NCI-H2081 (cell line): Measurements from ENCODE around the gene CEMIP2.

Experiments
- DNase-seq, 2 experiments: peaks; one replicate each; lab custom pipeline; 2025; lab: John Stamatoyannopoulos, UW

CEMIP2 gene

DNA sequence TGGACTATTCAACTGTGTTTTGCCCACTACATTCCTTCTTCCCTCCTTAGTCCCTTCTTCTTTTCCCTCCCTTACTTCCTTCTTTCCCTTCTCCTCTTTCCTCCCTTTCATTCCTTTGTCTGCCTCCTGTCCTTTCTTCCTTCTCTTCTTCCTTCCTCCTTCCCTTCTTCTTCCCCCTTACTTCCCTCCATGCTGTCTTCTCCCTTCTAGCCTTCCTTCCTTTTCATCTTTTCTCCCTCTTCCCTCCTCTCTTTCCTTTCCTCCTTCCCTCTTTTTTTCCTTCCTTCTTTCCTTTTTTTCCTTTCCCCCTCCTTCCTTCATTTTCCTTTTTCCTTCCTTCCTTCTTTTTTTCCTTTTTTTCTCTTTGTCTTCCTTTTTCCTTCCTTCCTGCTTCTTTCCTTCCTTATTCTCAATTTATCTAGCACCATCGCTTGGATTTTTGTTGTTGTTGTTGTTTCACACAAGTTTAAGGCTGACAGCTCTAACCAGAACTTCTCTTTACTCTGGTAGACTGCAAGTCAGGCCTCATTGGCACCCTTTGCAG is 123.4 kb downstream of the CEMIP2 start:
- no peak for DNase-seq

DNA sequence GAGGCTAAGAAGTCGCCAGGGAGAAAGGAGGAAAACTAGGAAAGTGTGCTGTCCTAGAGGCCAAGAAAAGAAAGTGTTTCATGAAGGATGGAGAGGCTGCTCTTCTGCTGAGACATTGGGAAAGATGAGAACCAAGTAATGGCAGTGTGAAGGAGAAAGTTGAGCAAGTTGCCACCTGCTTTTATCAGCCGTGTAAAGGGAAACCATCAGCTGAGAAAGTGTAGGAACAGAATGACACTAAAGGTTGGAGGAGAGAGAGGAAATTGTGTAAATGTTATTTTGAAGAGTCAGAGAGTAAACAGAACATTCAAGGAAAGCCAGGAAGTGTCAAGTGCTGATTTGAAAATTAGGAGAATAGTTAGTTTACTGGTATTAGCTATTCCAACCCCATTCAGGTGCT is 125.0 kb downstream of the CEMIP2 start:
- DNase-seq = no peak

DNA sequence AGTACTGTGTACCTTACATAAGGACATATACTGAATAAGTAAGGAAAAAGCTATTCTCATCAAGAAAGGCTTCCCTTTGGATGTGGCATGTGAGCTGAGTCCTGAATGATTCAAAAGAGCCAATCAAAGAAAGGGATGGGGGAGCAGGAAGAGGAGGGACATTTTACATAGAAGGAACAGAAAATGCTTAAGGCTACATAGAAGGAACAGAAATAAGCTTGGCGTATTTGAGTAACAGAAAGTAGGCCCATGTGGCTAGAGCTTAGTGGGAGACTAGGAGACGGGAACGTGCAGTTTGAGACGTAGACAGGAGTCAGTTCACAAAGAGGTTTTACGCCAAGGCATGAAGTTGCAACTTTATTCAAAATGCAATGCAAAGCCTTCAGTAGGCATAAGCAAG is 126.3 kb downstream of the CEMIP2 start:
- no peak for DNase-seq

DNA sequence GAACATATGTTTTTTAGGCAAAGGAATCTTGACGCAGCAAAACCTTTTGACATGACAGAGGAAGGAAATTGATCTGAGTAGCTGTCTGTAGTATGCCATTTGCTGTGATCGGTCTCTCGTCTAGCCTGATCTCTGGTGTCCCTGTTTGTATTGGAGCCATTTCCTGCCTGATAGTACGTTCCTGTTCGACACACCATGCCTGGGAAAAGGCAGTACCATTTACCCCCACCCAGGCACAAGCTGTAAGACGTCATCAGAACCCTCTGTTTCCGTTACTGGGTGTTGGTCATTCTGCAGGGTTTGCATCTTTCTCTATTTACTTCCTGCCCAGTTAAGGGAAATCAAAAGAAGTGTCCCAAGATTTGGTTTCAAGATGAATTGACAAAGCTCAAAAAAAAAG is 129.7 kb downstream of the CEMIP2 start:
- no peak for DNase-seq

DNA sequence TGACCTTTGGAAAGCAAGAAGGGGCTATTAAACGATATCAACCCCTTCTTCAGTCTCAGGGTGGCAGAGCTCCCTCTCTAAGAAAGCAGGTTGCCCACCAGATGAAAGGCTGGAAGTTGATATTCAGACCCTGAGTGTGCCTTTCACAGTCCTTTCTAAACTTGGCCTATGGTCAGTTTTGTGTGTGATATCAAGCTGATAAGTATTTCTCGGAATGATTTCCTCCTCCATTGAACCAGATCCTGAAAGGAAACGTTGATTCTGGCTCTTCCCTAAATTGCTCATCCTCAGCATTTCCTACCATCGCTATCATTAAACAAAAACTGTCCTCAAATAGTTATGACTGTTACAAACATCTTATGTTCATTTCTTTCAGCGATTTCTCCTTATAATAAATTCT is 130.4 kb downstream of the CEMIP2 start:
- DNase-seq = no peak

DNA sequence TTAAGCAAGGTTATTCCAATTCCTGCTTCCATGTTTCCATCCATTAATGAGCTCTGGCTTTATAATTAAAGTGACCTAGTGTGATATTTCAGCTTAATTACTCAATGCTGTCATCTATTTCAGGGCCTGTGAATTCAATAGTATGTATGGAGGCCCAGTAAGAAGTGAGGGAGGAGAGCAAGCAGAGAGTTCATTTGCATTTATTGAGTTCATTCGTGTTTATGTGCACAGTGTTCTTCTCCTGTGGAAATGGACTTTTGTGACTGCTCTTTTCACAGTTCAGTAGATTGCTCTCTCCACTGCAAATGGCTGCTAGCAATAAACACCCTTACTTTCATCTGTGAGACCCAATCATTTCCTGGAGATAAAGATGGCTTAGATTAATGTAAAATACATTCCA is 130.9 kb downstream of the CEMIP2 start:
- no peak for DNase-seq

DNA sequence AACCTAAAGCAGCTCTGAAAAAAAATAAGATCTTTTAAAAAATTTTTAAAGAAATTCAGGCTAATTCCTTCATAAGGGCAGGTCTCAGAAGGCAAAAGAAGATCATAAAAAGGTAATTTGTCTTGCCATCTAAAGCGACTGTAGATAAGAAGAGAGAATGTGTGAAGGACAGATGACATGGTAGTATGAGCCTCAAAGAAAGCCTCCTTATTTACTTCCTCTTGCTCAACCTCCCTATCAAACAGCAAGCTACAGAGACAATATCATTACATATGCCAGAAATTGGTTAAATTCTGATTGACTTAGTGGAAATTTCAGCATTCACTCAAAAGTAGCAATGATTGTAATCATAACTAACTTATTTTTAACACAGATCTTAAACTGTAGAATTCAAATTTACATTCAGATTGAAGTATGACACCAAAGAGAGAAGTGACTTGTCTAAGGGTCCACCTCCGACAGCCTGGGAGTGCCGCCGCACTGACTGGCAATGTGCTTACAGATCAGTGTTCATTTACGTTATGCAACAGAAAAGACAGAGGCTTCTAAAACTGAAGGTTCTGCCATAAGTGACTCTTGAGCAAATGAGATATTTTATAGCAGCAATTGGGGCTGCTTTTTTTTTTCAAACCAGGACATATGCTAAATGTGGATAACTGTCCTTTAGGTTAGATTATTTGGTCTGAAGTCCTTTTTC is 132.0 kb downstream of the CEMIP2 start:
- no peak for DNase-seq

DNA sequence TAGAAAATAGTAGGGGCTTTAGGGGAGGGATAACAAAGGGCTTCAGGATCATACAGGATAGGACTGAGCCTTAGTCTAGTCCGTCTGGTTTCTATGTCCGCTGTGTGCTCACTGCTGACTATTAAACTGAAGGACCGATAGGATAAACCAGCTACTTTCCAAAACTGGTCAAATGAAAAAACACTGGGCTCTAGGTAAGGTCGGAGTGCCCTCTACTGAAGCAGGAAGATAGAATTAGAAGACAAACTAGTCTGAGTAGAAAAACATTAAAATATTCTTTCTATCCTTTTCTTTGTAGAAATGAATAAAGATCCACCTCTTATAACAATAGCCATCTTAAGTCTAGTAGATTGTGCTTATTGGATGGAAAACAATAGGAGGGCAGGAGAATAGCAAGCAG is 133.6 kb downstream of the CEMIP2 start:
- no peak for DNase-seq
